Right renal pelvis (tissue), 4 donors: ENCODE measurements around the gene SPTAN1. TPM values are rescaled to one million over a fixed set of nuclear protein-coding genes. Genes with fewer than 3 reads are reported as not detected.
"Not testable (repeated sequence)": the region's sequence is repeated elsewhere in the genome, so short reads cannot be mapped to it uniquely, and the experiment has no call there.

Source experiments
- DNase-seq, 4 donors: peaks; one replicate each; pipeline ENCODE4 v3.0.0-alpha.2; 2013; ENCODE audit warnings: low read depth in 4 of 4, low spot score in 3 of 4, missing footprints in 1 of 4
- polyA plus RNA-seq, 4 donors: library from polyadenylated mRNA; unstranded; fragments of 120-200 nt; gene quantifications; one replicate each; pipeline ENCODE4 v1.2.1, GENCODE V29; 2013; ENCODE audit not compliant: insufficient read length in 4 of 4

Gene SPTAN1
- polyA plus RNA-seq, 4 donors = 301 to 363 (median 329) TPM

- DNase-seq = peak in 1 of 4 donors; percentile 41
Observed at GRCh38 chr9:128552744-128553440, 505 bp downstream of the SPTAN1 start.

- DNase-seq = no peak
Observed at GRCh38 chr9:128553728-128554127, 1.3 kb downstream of the SPTAN1 start.

GRCh38 chr9:128554155-128554862 is 1.9 kb downstream of the SPTAN1 start:
- DNase-seq = peak in 2 of 4 donors; percentile 55 to 74

GRCh38 chr9:128555180-128555721 is 2.9 kb downstream of the SPTAN1 start:
- DNase-seq = no peak

- no peak for DNase-seq
Observed at GRCh38 chr9:128556276-128556675, 3.9 kb downstream of the SPTAN1 start.

- DNase-seq = no peak
Observed at GRCh38 chr9:128556926-128557634, 4.7 kb downstream of the SPTAN1 start.

GRCh38 chr9:128558431-128559310 is 6.3 kb downstream of the SPTAN1 start:
- DNase-seq = no peak

GRCh38 chr9:128565578-128565977 is 13.2 kb downstream of the SPTAN1 start:
- DNase-seq = no peak

GRCh38 chr9:128568470-128569078 is 16.2 kb downstream of the SPTAN1 start:
- DNase-seq = no peak

GRCh38 chr9:128575469-128575868 is 23.1 kb downstream of the SPTAN1 start:
- DNase-seq = no peak

- DNase-seq = no peak
Observed at GRCh38 chr9:128575916-128576315, 23.5 kb downstream of the SPTAN1 start.

GRCh38 chr9:128577206-128577605 is 24.8 kb downstream of the SPTAN1 start:
- no peak for DNase-seq

- DNase-seq = no peak
Observed at GRCh38 chr9:128579194-128579593, 26.8 kb downstream of the SPTAN1 start.

GRCh38 chr9:128580731-128581130 is 28.3 kb downstream of the SPTAN1 start:
- DNase-seq = no peak

- DNase-seq = not testable (repeated sequence)
Observed at GRCh38 chr9:128585155-128585554, 32.8 kb downstream of the SPTAN1 start.

- not testable (repeated sequence) for DNase-seq
Observed at GRCh38 chr9:128586934-128587333, 34.5 kb downstream of the SPTAN1 start.

- DNase-seq = no peak
Observed at GRCh38 chr9:128587453-128587852, 35.1 kb downstream of the SPTAN1 start.

- DNase-seq = no peak
Observed at GRCh38 chr9:128588581-128589233, 36.3 kb downstream of the SPTAN1 start.

GRCh38 chr9:128593039-128593438 is 40.7 kb downstream of the SPTAN1 start:
- DNase-seq = no peak
